Neural progenitor cell (in vitro differentiated cells): ENCODE data around the gene INHBB. TPM values are rescaled to one million over a fixed set of nuclear protein-coding genes. Genes with fewer than 3 reads are reported as not detected.
A peak's percentile ranks its signal among the peaks of the same experiment; 100 is the strongest.

Source experiments
- DNase-seq: peaks from one replicate; pipeline ENCODE4 v3.0.0-alpha.2; 2016; ENCODE audit warnings: low spot score
- H2AFZ ChIP-seq: fragments of 200-600 bp; sonication (generic); replicated peaks from 2 replicates; pipeline ENCODE4 v1.6.1; 2016; ENCODE audit warnings: antibody characterized with exemption
- H3F3A ChIP-seq: fragments of 200-600 bp; sonication (generic); 2 replicates; pipeline ENCODE4 v1.6.1; 2016; ENCODE audit warnings: antibody characterized with exemption, low read depth
- H3K27ac ChIP-seq: fragments of 200-600 bp; sonication (generic); 2 replicates; pipeline ENCODE4 v1.5.1; 2016; ENCODE audit warnings: mild to moderate bottlenecking
- H3K27me3 ChIP-seq: fragments of 200-600 bp; sonication (generic); 2 replicates; pipeline ENCODE4 v1.6.1; 2016; ENCODE audit warnings: mild to moderate bottlenecking, moderate library complexity
- H3K36me3 ChIP-seq: fragments of 200-600 bp; sonication (generic); 2 replicates; pipeline ENCODE4 v1.5.1; 2016
- H3K4me1 ChIP-seq: fragments of 200-600 bp; sonication (generic); 2 replicates; pipeline ENCODE4 v1.6.1; 2016; ENCODE audit warnings: mixed run types
- H3K4me2 ChIP-seq: fragments of 200-600 bp; sonication (generic); 2 replicates; pipeline ENCODE4 v1.6.1; 2016
- H3K4me3 ChIP-seq: fragments of 200-600 bp; sonication (generic); 2 replicates; pipeline ENCODE4 v1.5.1; 2016
- H3K79me2 ChIP-seq: fragments of 200-600 bp; sonication (generic); 2 replicates; pipeline ENCODE4 v1.6.1; 2016; ENCODE audit warnings: low read depth
- H3K9ac ChIP-seq: fragments of 200-600 bp; sonication (generic); 2 replicates; pipeline ENCODE4 v1.6.1; 2016
- H3K9me3 ChIP-seq: fragments of 200-600 bp; sonication (generic); 2 replicates; pipeline ENCODE4 v1.5.1; 2016; ENCODE audit warnings: low read depth
- H4K20me1 ChIP-seq: fragments of 200-600 bp; sonication (generic); 2 replicates; pipeline ENCODE4 v1.6.1; 2016; ENCODE audit warnings: low read depth
- H3K27ac Mint-ChIP-seq: 3 replicates; pipeline ENCODE4 v1.8.0; 2021; ENCODE audit warnings: mixed read lengths
- H3K27me3 Mint-ChIP-seq: 2 replicates; pipeline ENCODE4 v1.8.0; 2022; ENCODE audit warnings: low read depth, mild to moderate bottlenecking, inconsistent platforms, moderate library complexity, mixed read lengths; ENCODE audit not compliant: insufficient read depth
- H3K36me3 Mint-ChIP-seq: 3 replicates; pipeline ENCODE4 v1.8.0; 2021; ENCODE audit warnings: mixed read lengths
- H3K4me1 Mint-ChIP-seq: 3 replicates; pipeline ENCODE4 v1.8.0; 2021; ENCODE audit warnings: mixed read lengths
- H3K4me3 Mint-ChIP-seq: 3 replicates; pipeline ENCODE4 v1.8.0; 2021; ENCODE audit warnings: mild to moderate bottlenecking, moderate library complexity, mixed read lengths
- H3K9me3 Mint-ChIP-seq: 3 replicates; pipeline ENCODE4 v1.8.0; 2020; ENCODE audit warnings: mixed read lengths
- CTCF ChIP-seq: fragments of 200-600 bp; sonication (generic); IDR thresholded peaks from 2 replicates; pipeline ENCODE4 v1.5.1; 2017; ENCODE audit warnings: antibody characterized with exemption, mild to moderate bottlenecking
- EZH2 ChIP-seq: fragments of 200-600 bp; sonication (generic); IDR thresholded peaks from 2 replicates; pipeline ENCODE4 v1.6.1; 2017; ENCODE audit warnings: antibody characterized with exemption, mild to moderate bottlenecking, moderate library complexity
- EZH2phosphoT487 ChIP-seq: fragments of 200-600 bp; sonication (generic); IDR thresholded peaks from 2 replicates; pipeline ENCODE4 v1.6.1; 2017; ENCODE audit warnings: antibody characterized with exemption
- total RNA-seq: library from RNA; depleted of rRNA; stranded (reverse); fragments of >200 nt; gene quantifications from 2 replicates; pipeline ENCODE4 v1.2.3, GENCODE V29; 2015; ENCODE audit warnings: low replicate concordance

The INHBB gene
- total RNA-seq, 1 donor from 2014 or later, result not detected

- no peaks in the 10 kb centered on the region for H3K27me3 ChIP-seq
- H2AFZ ChIP-seq, result no peak overlapping the region
- H3K9me3 ChIP-seq, result no peaks in the 10 kb centered on the region
- Mint-ChIP-seq H3K4me1 (no peaks in the 10 kb centered on the region), H3K9me3 (no peaks in the 10 kb centered on the region), H3K4me3 (no peak overlapping the region), H3K27me3 (peaks cover 3% of the 10 kb centered on the region), H3K27ac (no peak overlapping the region), H3K36me3 (peaks cover 8% of the 10 kb centered on the region)
- H4K20me1 ChIP-seq, result no peaks in the 10 kb centered on the region
- no peaks in the 10 kb centered on the region for H3K79me2 ChIP-seq
- no peaks in the 10 kb centered on the region for H3K36me3 ChIP-seq
- no peak overlapping the region for H3K9ac ChIP-seq
- no peak overlapping the region for H3K27ac ChIP-seq
- H3F3A ChIP-seq, result no peaks in the 10 kb centered on the region
- no peak overlapping the region for H3K4me2 ChIP-seq
- H3K4me1 ChIP-seq, result peaks cover 4% of the 10 kb centered on the region
- TF ChIP-seq EZH2 (no peak), EZH2phosphoT487 (no peak), CTCF (no peak)
- no peak overlapping the region for H3K4me3 ChIP-seq
- DNase-seq, result no peak
Observed at GRCh38 chr2:120305937-120306490, 39.9 kb upstream of the INHBB start.

DNA sequence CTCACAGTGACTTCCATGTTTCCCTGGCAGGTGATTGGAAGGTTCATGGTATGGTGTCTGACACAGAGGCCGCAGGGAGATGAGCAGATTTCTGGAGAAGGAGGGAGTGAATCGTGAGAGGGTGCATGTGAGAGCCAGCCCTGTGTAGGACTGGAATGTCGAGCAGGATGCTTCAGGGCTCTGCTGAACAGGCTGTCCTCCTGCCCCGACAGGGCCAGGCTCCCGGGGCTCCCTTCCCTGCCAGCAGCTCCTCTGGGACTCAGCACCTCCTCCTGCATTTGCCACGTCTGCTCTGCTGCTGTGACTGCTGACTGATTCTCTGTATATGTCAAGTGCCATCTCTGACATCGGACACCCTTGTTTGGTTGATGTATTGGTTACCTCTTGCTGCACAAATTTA lies 38.5 kb upstream of the INHBB start:
- H3K9me3 ChIP-seq, result no peaks in the 10 kb centered on the region
- H4K20me1 ChIP-seq, result no peaks in the 10 kb centered on the region
- Mint-ChIP-seq H3K4me1 (no peaks in the 10 kb centered on the region), H3K36me3 (peaks cover 5% of the 10 kb centered on the region), H3K27ac (peak overlapping the region; percentile 29), H3K27me3 (peaks cover 4% of the 10 kb centered on the region), H3K4me3 (no peak overlapping the region), H3K9me3 (no peaks in the 10 kb centered on the region)
- peaks cover 4% of the 10 kb centered on the region for H3K4me1 ChIP-seq
- TF ChIP-seq CTCF (no peak), EZH2 (no peak), EZH2phosphoT487 (no peak)
- H3K4me3 ChIP-seq, result no peak overlapping the region
- no peak for DNase-seq
- H2AFZ ChIP-seq, result no peak overlapping the region
- H3F3A ChIP-seq, result peaks cover under 1% of the 10 kb centered on the region
- H3K79me2 ChIP-seq, result no peaks in the 10 kb centered on the region
- H3K4me2 ChIP-seq, result no peak overlapping the region
- H3K9ac ChIP-seq, result no peak overlapping the region
- H3K36me3 ChIP-seq, result no peaks in the 10 kb centered on the region
- H3K27me3 ChIP-seq, result peaks cover 8% of the 10 kb centered on the region
- no peak overlapping the region for H3K27ac ChIP-seq

DNA sequence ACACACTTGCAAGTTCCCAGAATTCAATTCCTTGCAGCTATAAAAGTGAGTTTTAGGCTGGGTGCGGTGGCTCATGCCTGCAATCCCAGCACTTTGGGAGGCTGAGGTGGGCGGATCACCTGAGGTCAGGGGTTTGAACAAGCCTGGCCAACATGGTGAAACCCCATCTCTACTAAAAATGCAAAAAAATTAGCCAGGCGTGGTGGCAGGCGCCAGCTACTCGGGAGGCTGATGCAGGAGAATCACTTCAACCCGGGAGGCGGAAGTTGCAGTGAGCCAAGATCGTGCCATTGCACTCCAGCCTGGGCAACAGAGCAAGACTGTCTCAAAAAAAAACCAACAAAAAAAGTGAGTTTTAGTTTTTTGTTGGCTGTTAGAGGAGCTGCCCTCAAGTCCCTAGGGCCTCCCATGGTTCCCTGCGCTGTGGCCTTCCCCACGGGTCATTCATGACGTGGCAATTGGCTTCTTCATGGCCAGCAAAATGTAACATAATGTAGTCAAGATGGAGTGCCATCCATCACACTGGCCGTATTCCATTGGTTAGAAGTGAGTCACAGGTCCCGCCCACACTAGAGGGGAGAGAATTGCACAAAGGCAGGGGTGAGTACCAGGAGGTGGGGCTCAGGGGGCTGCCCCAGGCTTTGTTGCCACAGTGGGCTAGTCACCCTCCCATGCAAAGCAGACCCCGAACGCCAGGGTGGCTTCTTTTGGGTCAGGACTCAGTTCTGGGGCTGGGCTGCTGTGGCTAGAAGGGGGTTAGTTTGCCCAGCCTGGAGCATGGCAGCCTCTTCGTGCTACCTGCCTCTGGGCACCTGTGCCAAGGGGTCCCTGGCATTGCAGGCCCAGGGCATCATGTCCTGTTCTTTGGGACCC lies 37.7 kb upstream of the INHBB start:
- no peak for DNase-seq
- Mint-ChIP-seq H3K4me3 (no peak overlapping the region), H3K27ac (no peak overlapping the region), H3K4me1 (peaks cover 7% of the 10 kb centered on the region), H3K27me3 (peaks cover 11% of the 10 kb centered on the region), H3K9me3 (no peaks in the 10 kb centered on the region), H3K36me3 (peaks cover 5% of the 10 kb centered on the region)
- H3K9ac ChIP-seq, result no peak overlapping the region
- H4K20me1 ChIP-seq, result no peaks in the 10 kb centered on the region
- H3F3A ChIP-seq, result peaks cover 3% of the 10 kb centered on the region
- TF ChIP-seq CTCF, result no peak
- no peak for TF ChIP-seq EZH2phosphoT487
- TF ChIP-seq EZH2, result no peak
- peaks cover 16% of the 10 kb centered on the region for H3K27me3 ChIP-seq
- H3K79me2 ChIP-seq, result no peaks in the 10 kb centered on the region
- H3K4me1 ChIP-seq, result peaks cover 4% of the 10 kb centered on the region
- no peaks in the 10 kb centered on the region for H3K36me3 ChIP-seq
- H2AFZ ChIP-seq, result no peak overlapping the region
- no peak overlapping the region for H3K27ac ChIP-seq
- no peak overlapping the region for H3K4me3 ChIP-seq
- H3K4me2 ChIP-seq, result no peak overlapping the region
- H3K9me3 ChIP-seq, result no peaks in the 10 kb centered on the region
